B cell (primary cell): ENCODE results near the gene BANP. TPM values are rescaled to one million over a fixed set of nuclear protein-coding genes. Genes with fewer than 3 reads are reported as not detected.

Experiments used
- ATAC-seq: fragments of 200-7000 bp; cut with Tn5 transposase; one replicate; pipeline ENCODE4 v1.10.0; 2021; ENCODE audit warnings: low read depth, mild to moderate bottlenecking, moderate number of reproducible peaks, moderate library complexity
- CTCF ChIA-PET: fragments of 350-600 bp; sonication (Branson Sonifier 250); formaldehyde crosslinking; loops from one replicate; lab custom pipeline; 2021; ENCODE audit warnings: antibody characterized with exemption, inconsistent platforms; lab: Charles Lee
- POLR2A ChIA-PET: fragments of 350-600 bp; sonication (Branson Sonifier 250); formaldehyde crosslinking; loops from one replicate; lab custom pipeline; 2021; ENCODE audit warnings: antibody characterized with exemption; lab: Charles Lee
- DNase-seq: peaks from one replicate; pipeline ENCODE4 v3.0.0; 2013
- H2AFZ ChIP-seq: 2 replicates; pipeline ENCODE4 v1.6.1; 2012; ENCODE audit warnings: mild to moderate bottlenecking, low read depth, low read length; ENCODE audit not compliant: insufficient read depth, poor library complexity, severe bottlenecking
- H3K27ac ChIP-seq, 2 donors: 1 replicate in 1 of 2; 2 replicates in 1 of 2; pipeline ENCODE4 v1.5.1; 2012 to 2013; ENCODE audit warnings: low read length in 2 of 2, mild to moderate bottlenecking in 2 of 2, moderate library complexity in 1 of 2
- H3K27me3 ChIP-seq, 4 experiments: fragments of 200-600 bp in 1 of 4; sonication (generic) in 1 of 4; replicated peaks in 1 of 4; 1 replicate in 2 of 4; 2 replicates in 2 of 4; pipeline versions ENCODE4 v1.6.1 to v1.7.0; 2013 to 2016; ENCODE audit warnings: low read length in 3 of 4, mild to moderate bottlenecking in 2 of 4, mixed read lengths in 1 of 4, moderate library complexity in 1 of 4; ENCODE audit not compliant: insufficient read depth in 4 of 4, control insufficient read depth in 3 of 4; ENCODE audit errors: control extremely low read depth in 1 of 4
- H3K36me3 ChIP-seq, 2 experiments: replicated peaks in 1 of 2; 1 replicate in 1 of 2; 2 replicates in 1 of 2; pipeline versions ENCODE4 v1.6.1 to v1.7.1; 2013; ENCODE audit warnings: low read length in 1 of 2; ENCODE audit not compliant: insufficient read depth in 2 of 2, control insufficient read depth in 1 of 2; ENCODE audit errors: control extremely low read depth in 1 of 2, extremely low read depth in 1 of 2
- H3K4me1 ChIP-seq, 2 donors: fragments of 200-600 bp in 1 of 2; sonication (generic) in 1 of 2; 1 replicate in 1 of 2; 2 replicates in 1 of 2; pipeline versions ENCODE4 v1.5.1 to v1.6.1; 2013 to 2017; ENCODE audit warnings: low read length in 2 of 2; ENCODE audit not compliant: control insufficient read depth in 2 of 2, insufficient read depth in 2 of 2
- H3K4me2 ChIP-seq: replicated peaks from 2 replicates; pipeline ENCODE3; 2012; ENCODE audit warnings: mild to moderate bottlenecking, low read depth, low read length; ENCODE audit not compliant: poor library complexity, severe bottlenecking
- H3K4me3 ChIP-seq, 5 experiments: fragments of 200-600 bp in 1 of 5; sonication (generic) in 1 of 5; 1 replicate in 3 of 5; 2 replicates in 2 of 5; pipeline versions ENCODE4 v1.5.1 to v1.7.0; 2011 to 2016; ENCODE audit warnings: low read length in 4 of 5, mild to moderate bottlenecking in 4 of 5, low read depth in 2 of 5, control low read depth in 1 of 5, moderate library complexity in 1 of 5; ENCODE audit not compliant: insufficient read depth in 1 of 5; ENCODE audit errors: control extremely low read depth in 1 of 5, extremely low read depth in 1 of 5
- H3K79me2 ChIP-seq: fragments of 200-600 bp; sonication (generic); one replicate; pipeline ENCODE4 v1.6.0; 2016; ENCODE audit warnings: low read length; ENCODE audit not compliant: control insufficient read depth, insufficient read depth
- H3K9ac ChIP-seq: fragments of 200-600 bp; sonication (generic); 2 replicates; pipeline ENCODE4 v1.6.1; 2017; ENCODE audit warnings: mild to moderate bottlenecking, low read length, moderate library complexity
- H3K9me3 ChIP-seq, 3 donors: one replicate each; pipeline versions ENCODE4 v1.6.1 to v1.7.1; 2013; ENCODE audit warnings: low read length in 2 of 3; ENCODE audit not compliant: control insufficient read depth in 2 of 3, insufficient read depth in 1 of 3; ENCODE audit errors: control extremely low read depth in 1 of 3
- H4K20me1 ChIP-seq: 2 replicates; pipeline ENCODE4 v1.6.0; 2012; ENCODE audit warnings: mild to moderate bottlenecking, low read length; ENCODE audit not compliant: insufficient read depth, control insufficient read depth, poor library complexity, severe bottlenecking
- H3K27ac Mint-ChIP-seq: one replicate; pipeline ENCODE4 v1.8.0; 2021; ENCODE audit warnings: mixed read lengths
- H3K27me3 Mint-ChIP-seq: one replicate; pipeline ENCODE4 v1.8.0; 2021; ENCODE audit warnings: mixed read lengths
- H3K4me1 Mint-ChIP-seq: one replicate; pipeline ENCODE4 v1.8.0; 2021; ENCODE audit warnings: mixed read lengths
- H3K4me3 Mint-ChIP-seq: one replicate; pipeline ENCODE4 v1.8.0; 2021; ENCODE audit warnings: mixed read lengths
- H3K9me3 Mint-ChIP-seq: one replicate; pipeline ENCODE4 v1.8.0; 2022; ENCODE audit warnings: mixed read lengths; ENCODE audit not compliant: insufficient read depth
- EZH2 ChIP-seq: IDR thresholded peaks from 2 replicates; pipeline ENCODE4 v1.6.1; 2012; ENCODE audit warnings: borderline replicate concordance, low read depth, mild to moderate bottlenecking, moderate library complexity, low read length; ENCODE audit not compliant: insufficient read depth, poor library complexity, severe bottlenecking
- WGBS: methylation state at CpG from one replicate; pipeline ENCODE4 v1.1.5; 2013; ENCODE audit warnings: missing lambda C conversion rate; ENCODE audit not compliant: insufficient coverage; 5-methylcytosine and 5-hydroxymethylcytosine counted together
- intact Hi-C: fragments of 100-400 bp; cut with micrococcal nuclease; formaldehyde crosslinking; loops from one replicate; pipeline ENCODE4 v1.10.0; 2022
- polyA plus RNA-seq: library from polyadenylated mRNA; depleted of rRNA; stranded (reverse); fragments of >200 nt; gene quantifications from 2 replicates; pipeline ENCODE4 v1.2.3, GENCODE V29; 2012
- total RNA-seq, 2 donors: library from RNA; stranded (reverse); fragments of 120-200 nt in 1 of 2; gene quantifications; 1 replicate in 1 of 2; 2 replicates in 1 of 2; pipeline versions ENCODE4 v1.2.3 to v1.2.4, GENCODE V29; 2013 to 2022
- TF ChIP-seq, protein P1 (sequence below): fragments of 200-600 bp; IDR thresholded peaks from one replicate; pipeline ENCODE4 v1.8.0; 2022; ENCODE audit warnings: antibody characterized with exemption, mild to moderate bottlenecking

Gene BANP
- total and polyA plus RNA-seq, 2 donors (not counting 1 experiment from before 2014, with no cell fraction given): 44.4 to 181 TPM

DNA sequence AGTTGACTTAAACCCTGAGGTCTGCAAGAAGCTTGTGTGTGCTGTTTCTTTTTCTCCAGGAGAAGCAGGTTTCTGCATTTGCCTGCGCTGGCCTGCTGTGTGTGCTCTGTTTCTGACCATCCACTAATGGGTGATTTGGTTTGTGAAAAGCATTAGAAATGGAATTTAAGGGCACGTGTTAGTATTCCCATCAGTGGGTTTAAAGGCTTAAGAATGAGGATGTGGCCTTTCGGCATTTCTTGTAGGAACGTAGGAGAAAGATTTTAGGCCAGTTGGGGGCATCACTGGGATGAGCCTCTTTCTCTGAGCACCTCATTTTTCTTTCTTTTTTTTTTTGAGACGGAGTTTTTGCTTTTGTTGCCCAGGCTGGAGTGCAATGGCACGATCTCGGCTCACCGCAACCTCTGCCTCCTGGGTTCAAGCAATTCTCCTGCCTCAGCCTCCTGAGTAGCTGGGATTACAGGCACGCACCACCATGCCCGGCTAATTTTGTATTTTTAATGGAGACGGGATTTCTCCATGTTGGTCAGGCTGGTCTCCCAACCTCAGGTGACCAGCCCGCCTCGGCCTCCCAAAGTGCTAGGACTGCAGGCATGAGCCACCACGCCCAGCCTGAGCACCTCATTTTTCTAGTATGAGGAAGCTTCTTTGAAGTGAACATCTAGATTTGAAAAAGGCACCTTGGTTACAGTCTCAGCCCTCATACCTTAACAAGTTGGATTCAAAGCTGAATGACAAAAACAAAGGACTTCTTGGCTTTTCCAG lies 110.3 kb downstream of the BANP start:
- TF ChIP-seq, protein P1, sequence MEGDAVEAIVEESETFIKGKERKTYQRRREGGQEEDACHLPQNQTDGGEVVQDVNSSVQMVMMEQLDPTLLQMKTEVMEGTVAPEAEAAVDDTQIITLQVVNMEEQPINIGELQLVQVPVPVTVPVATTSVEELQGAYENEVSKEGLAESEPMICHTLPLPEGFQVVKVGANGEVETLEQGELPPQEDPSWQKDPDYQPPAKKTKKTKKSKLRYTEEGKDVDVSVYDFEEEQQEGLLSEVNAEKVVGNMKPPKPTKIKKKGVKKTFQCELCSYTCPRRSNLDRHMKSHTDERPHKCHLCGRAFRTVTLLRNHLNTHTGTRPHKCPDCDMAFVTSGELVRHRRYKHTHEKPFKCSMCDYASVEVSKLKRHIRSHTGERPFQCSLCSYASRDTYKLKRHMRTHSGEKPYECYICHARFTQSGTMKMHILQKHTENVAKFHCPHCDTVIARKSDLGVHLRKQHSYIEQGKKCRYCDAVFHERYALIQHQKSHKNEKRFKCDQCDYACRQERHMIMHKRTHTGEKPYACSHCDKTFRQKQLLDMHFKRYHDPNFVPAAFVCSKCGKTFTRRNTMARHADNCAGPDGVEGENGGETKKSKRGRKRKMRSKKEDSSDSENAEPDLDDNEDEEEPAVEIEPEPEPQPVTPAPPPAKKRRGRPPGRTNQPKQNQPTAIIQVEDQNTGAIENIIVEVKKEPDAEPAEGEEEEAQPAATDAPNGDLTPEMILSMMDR: no peak
- no peak for TF ChIP-seq EZH2
- peaks cover 6 to 10% of the 10 kb centered on the region in 2 donors for H3K4me1 ChIP-seq
- Mint-ChIP-seq H3K27me3 (no peaks in the 10 kb centered on the region), H3K27ac (peak overlapping the region; percentile 26), H3K9me3 (no peaks in the 10 kb centered on the region), H3K4me3 (no peak overlapping the region), H3K4me1 (peaks cover 3% of the 10 kb centered on the region)
- peaks cover 12% of the 10 kb centered on the region for H4K20me1 ChIP-seq
- CTCF ChIA-PET: interaction anchor here (0.8 kb wide), 1 partner anchor 1297 kb away, joined by 3 read pairs; no protein-coding TSS in a partner anchor
- no peak overlapping the region for H3K27ac ChIP-seq
- 96% methylated on average over 9 of the region's 14 CpGs for WGBS
- peaks cover 0 to 5% (median 0%) of the 10 kb centered on the region in 3 donors for H3K9me3 ChIP-seq
- no peak overlapping the region for H3K4me3 ChIP-seq
- peaks cover 0 to 60% of the 10 kb centered on the region in 2 experiments for H3K36me3 ChIP-seq
- peaks cover 59% of the 10 kb centered on the region for H3K79me2 ChIP-seq
- H3K27me3 ChIP-seq: no peaks in the 10 kb centered on the region
- intact Hi-C loops: no loop called here
- DNase-seq: no peak
- no peak overlapping the region for H2AFZ ChIP-seq
- no peak overlapping the region for H3K9ac ChIP-seq
- no peak overlapping the region for H3K4me2 ChIP-seq
- POLR2A ChIA-PET: interaction anchor here (0.9 kb wide), 1 partner anchor 16 kb away, joined by 3 read pairs; no protein-coding TSS in a partner anchor
- no peak for ATAC-seq
